GM19043 (cell line): ENCODE measurements around the gene PWP2.
"Not testable (repeated sequence)": the region's sequence is repeated elsewhere in the genome, so short reads cannot be mapped to it uniquely, and the experiment has no call there.

Source experiments
- ATAC-seq: cut with Tn5 transposase; IDR thresholded peaks from one replicate; pipeline ENCODE4 v1.9.1; 2021; ENCODE audit warnings: low read depth; ENCODE audit not compliant: unreplicated experiment

Gene PWP2

GRCh38 chr21:44127827-44128226 is 20.6 kb downstream of the PWP2 start:
- not testable (repeated sequence) for ATAC-seq

- not testable (repeated sequence) for ATAC-seq
These were observed 26.5 kb downstream of the PWP2 start for GRCh38 chr21:44133715-44134057.

GRCh38 chr21:44134732-44135131 is 27.5 kb downstream of the PWP2 start:
- not testable (repeated sequence) for ATAC-seq

GRCh38 chr21:44138039-44138438 is 30.8 kb downstream of the PWP2 start:
- ATAC-seq: not testable (repeated sequence)

- ATAC-seq: not testable (repeated sequence)
These were observed 32.8 kb downstream of the PWP2 start for GRCh38 chr21:44139787-44140551.

GRCh38 chr21:44140552-44140932 is 33.3 kb downstream of the PWP2 start:
- not testable (repeated sequence) for ATAC-seq

GRCh38 chr21:44142470-44142869 is 35.3 kb downstream of the PWP2 start:
- not testable (repeated sequence) for ATAC-seq

- not testable (repeated sequence) for ATAC-seq
These were observed 36.2 kb downstream of the PWP2 start for GRCh38 chr21:44143380-44143779.

- ATAC-seq: not testable (repeated sequence)
These were observed 36.8 kb downstream of the PWP2 start for GRCh38 chr21:44143996-44144395.

GRCh38 chr21:44144784-44145602 is 37.8 kb downstream of the PWP2 start:
- ATAC-seq: not testable (repeated sequence)

GRCh38 chr21:44145616-44146015 is 38.4 kb downstream of the PWP2 start:
- not testable (repeated sequence) for ATAC-seq

- not testable (repeated sequence) for ATAC-seq
These were observed 39.9 kb downstream of the PWP2 start for GRCh38 chr21:44147108-44147507.

GRCh38 chr21:44150255-44150654 is 43.1 kb downstream of the PWP2 start:
- not testable (repeated sequence) for ATAC-seq

GRCh38 chr21:44153214-44153888 is 46.2 kb downstream of the PWP2 start:
- ATAC-seq: not testable (repeated sequence)

- ATAC-seq: not testable (repeated sequence)
These were observed 46.7 kb downstream of the PWP2 start for GRCh38 chr21:44153889-44154228.

GRCh38 chr21:44154816-44155230 is 47.6 kb downstream of the PWP2 start:
- ATAC-seq: not testable (repeated sequence)

GRCh38 chr21:44155231-44155993 is 48.2 kb downstream of the PWP2 start:
- ATAC-seq: not testable (repeated sequence)

GRCh38 chr21:44155994-44156380 is 48.8 kb downstream of the PWP2 start:
- not testable (repeated sequence) for ATAC-seq

GRCh38 chr21:44157439-44158081 is 50.4 kb downstream of the PWP2 start:
- ATAC-seq: not testable (repeated sequence)

- ATAC-seq: not testable (repeated sequence)
These were observed 50.9 kb downstream of the PWP2 start for GRCh38 chr21:44158082-44158468.
